Measurements from ENCODE around the gene ATF7IP2.

The ATF7IP2 gene

DNA sequence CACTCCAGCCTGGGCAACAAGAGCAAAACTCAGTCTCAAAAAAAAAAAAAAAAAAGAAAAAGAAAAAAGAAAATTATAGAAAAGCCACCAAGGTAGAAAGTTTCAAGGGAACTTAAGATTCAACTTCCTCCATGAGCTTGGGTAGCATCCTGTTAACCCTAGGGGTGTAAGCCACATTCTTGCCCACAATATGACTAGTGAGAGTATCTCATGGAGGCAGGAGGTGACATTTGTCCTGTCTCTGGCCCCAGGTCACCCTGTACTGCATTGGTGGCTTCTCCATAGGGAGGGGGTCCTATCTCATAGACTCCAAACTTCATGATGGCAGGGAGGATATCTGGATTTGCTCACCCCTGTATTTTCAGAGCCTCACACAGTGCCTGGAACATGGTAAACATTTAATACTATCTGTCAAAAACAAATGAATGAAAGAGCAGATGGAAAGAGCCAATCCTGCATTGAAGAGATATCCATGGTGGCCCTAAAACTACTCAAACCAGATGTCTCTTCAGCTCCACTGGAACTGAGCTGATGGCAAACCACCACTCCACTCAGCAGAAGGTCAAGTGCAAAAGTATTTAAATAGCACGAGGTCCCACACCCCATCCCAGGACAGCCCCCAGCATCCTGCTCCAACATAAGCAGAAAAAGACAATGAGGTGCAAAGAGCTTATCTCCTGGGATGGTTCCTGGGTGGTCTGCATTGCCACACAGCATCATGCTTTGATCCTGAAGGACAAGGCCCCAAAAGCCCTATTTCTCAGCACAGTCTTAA lies 144.2 kb downstream of the ATF7IP2 start:
- in situ Hi-C loops (cut with MboI; ENCODE audit: low sequenced_read_pairs, unreplicated experiment): loop anchor here (10.0 kb wide), 1 partner anchor 405 kb away; no protein-coding TSS in a partner anchor
- no peak for DNase-seq (ENCODE audit: low spot score)
- TF ChIP-seq, protein P1, sequence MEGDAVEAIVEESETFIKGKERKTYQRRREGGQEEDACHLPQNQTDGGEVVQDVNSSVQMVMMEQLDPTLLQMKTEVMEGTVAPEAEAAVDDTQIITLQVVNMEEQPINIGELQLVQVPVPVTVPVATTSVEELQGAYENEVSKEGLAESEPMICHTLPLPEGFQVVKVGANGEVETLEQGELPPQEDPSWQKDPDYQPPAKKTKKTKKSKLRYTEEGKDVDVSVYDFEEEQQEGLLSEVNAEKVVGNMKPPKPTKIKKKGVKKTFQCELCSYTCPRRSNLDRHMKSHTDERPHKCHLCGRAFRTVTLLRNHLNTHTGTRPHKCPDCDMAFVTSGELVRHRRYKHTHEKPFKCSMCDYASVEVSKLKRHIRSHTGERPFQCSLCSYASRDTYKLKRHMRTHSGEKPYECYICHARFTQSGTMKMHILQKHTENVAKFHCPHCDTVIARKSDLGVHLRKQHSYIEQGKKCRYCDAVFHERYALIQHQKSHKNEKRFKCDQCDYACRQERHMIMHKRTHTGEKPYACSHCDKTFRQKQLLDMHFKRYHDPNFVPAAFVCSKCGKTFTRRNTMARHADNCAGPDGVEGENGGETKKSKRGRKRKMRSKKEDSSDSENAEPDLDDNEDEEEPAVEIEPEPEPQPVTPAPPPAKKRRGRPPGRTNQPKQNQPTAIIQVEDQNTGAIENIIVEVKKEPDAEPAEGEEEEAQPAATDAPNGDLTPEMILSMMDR (IDR thresholded peaks at IDR 0.05; ENCODE audit: borderline replicate concordance, control extremely low read depth, extremely low read depth, insufficient read depth, missing control alignments): no peak

DNA sequence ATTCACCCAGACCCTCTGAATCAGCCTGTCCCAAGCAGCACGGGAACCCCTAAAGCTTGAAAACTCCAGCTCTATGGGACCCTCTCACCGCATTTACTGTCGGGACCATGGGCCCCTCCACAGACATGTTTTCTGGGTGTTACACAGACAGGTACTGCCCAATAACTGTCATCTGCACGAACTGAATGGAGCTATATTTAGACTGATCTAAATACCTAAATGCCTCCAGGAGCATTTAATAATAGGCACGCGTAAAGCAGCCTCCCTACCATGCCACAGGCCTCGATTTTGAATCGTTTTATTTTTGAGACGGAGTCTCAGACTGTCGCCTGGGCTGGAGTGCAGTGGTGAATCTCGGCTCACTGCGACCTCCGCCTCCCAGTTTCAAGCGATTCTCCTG lies 144.8 kb downstream of the ATF7IP2 start:
- in situ Hi-C loops (cut with MboI; ENCODE audit: low sequenced_read_pairs, unreplicated experiment): no loop called here

DNA sequence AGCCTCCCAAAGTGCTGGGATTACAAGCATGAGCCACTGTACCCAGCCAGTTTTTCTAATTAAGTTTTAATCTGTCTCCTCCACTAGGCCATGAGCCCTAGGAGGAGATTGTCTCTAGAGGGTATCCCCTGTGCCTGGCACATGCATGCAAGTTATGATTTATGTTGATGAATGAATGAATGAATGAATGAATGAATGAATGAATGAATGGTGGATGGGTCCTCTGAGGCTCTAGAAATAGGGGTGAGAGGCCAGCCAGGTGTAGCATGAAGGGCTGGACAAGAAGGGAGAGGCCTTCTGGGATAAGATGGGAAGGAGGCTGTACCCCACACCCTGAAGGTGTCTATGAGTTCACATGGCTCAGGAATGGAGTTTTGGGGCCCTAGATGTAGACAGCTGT lies 145.7 kb downstream of the ATF7IP2 start:
- TF ChIP-seq, protein P1 (IDR thresholded peaks at IDR 0.05; ENCODE audit: borderline replicate concordance, control extremely low read depth, extremely low read depth, insufficient read depth, missing control alignments): no peak
- in situ Hi-C loops (cut with MboI; ENCODE audit: low sequenced_read_pairs, unreplicated experiment): no loop called here
- DNase-seq (ENCODE audit: low spot score): no peak

More for the DNA sequence above, 144.8 kb downstream of the ATF7IP2 start:
- DNase-seq (ENCODE audit: low spot score): no peak
- TF ChIP-seq, protein P1 (IDR thresholded peaks at IDR 0.05; ENCODE audit: borderline replicate concordance, control extremely low read depth, extremely low read depth, insufficient read depth, missing control alignments): no peak
